ENCODE measurements around the gene OTOR.

GRCh38 chr20:16761305-16761829 lies 13.2 kb downstream of the OTOR start:
- TF ChIP-seq POLR2AphosphoS5 (IDR thresholded peaks at IDR 0.05; ENCODE audit: borderline replicate concordance, low read depth, low read length) (no peak), EZH2 (IDR thresholded peaks at IDR 0.05) (no peak), FOXP2 (optimal IDR thresholded peaks at IDR 0.05; ENCODE audit: control extremely low read depth, extremely low read length, insufficient read depth) (no peak)
